Activated CD4-positive, alpha-beta T cell treated with anti-CD3 and anti-CD28 coated beads, Interleukin-2, amount 50 U/mL, for 24 hours (primary cell): Measurements from ENCODE around the gene DIPK1A.
"Not testable (repeated sequence)": the region's sequence is repeated elsewhere in the genome, so short reads cannot be mapped to it uniquely, and the experiment has no call there.

ENCODE experiments used
- DNase-seq, 2 donors: peaks; one replicate each; pipeline ENCODE4 v3.0.0-alpha.2; 2020; ENCODE audit warnings: low read depth in 1 of 2, low spot score in 1 of 2

The DIPK1A gene

GRCh38 chr1:92921031-92922023 is 39.9 kb downstream of the DIPK1A start:
- no peak for DNase-seq

- DNase-seq: no peak
These were observed 44.4 kb downstream of the DIPK1A start for GRCh38 chr1:92916899-92917298.

GRCh38 chr1:92915547-92915946 is 45.7 kb downstream of the DIPK1A start:
- DNase-seq: no peak

GRCh38 chr1:92913093-92913819 is 48.0 kb downstream of the DIPK1A start:
- DNase-seq: no peak

GRCh38 chr1:92910081-92910480 is 51.2 kb downstream of the DIPK1A start:
- no peak for DNase-seq

GRCh38 chr1:92909321-92909720 is 51.9 kb downstream of the DIPK1A start:
- no peak for DNase-seq

- DNase-seq: no peak
These were observed 53.1 kb downstream of the DIPK1A start for GRCh38 chr1:92907949-92908684.

GRCh38 chr1:92903765-92904164 is 57.5 kb downstream of the DIPK1A start:
- no peak for DNase-seq

- DNase-seq: no peak
These were observed 58.9 kb downstream of the DIPK1A start for GRCh38 chr1:92902406-92902744.

- DNase-seq: no peak
These were observed 59.4 kb downstream of the DIPK1A start for GRCh38 chr1:92901699-92902405.

GRCh38 chr1:92901126-92901525 is 60.1 kb downstream of the DIPK1A start:
- DNase-seq: no peak

GRCh38 chr1:92900539-92900938 is 60.7 kb downstream of the DIPK1A start:
- DNase-seq: no peak

- DNase-seq: no peak
These were observed 61.5 kb downstream of the DIPK1A start for GRCh38 chr1:92899780-92900179.

GRCh38 chr1:92898053-92898452 is 63.2 kb downstream of the DIPK1A start:
- DNase-seq: not testable (repeated sequence)

- DNase-seq: no peak
These were observed 73.8 kb downstream of the DIPK1A start for GRCh38 chr1:92887465-92887864.

GRCh38 chr1:92886886-92887419 is 74.3 kb downstream of the DIPK1A start:
- DNase-seq: no peak

- no peak for DNase-seq
These were observed 77.1 kb downstream of the DIPK1A start for GRCh38 chr1:92884195-92884594.

GRCh38 chr1:92883297-92883696 is 78.0 kb downstream of the DIPK1A start:
- no peak for DNase-seq

GRCh38 chr1:92882819-92883218 is 78.4 kb downstream of the DIPK1A start:
- DNase-seq: peak in 1 of 2 donors; percentile 21

- DNase-seq: no peak
These were observed 79.9 kb downstream of the DIPK1A start for GRCh38 chr1:92881391-92881790.
